ENCODE measurements around the gene CAPN5.
"Not testable (repeated sequence)": the region's sequence is repeated elsewhere in the genome, so short reads cannot be mapped to it uniquely, and the experiment has no call there.

CAPN5 gene

GRCh38 chr11:77066229-77067042 is at the start of gene CAPN5:
Gene CAPN5, plus strand, starts transcription at chr11:77066971. Its CDS starts 17,916 bp downstream, at chr11:77084887.
- peak; percentile 81 for DNase-seq

GRCh38 chr11:77018396-77018924 is 48.3 kb upstream of the CAPN5 start:
- not testable (repeated sequence) for DNase-seq

- DNase-seq, result no peak
Measured at GRCh38 chr11:77019976-77020595, 46.7 kb upstream of the CAPN5 start.

GRCh38 chr11:77020734-77021133 is 46.0 kb upstream of the CAPN5 start:
- DNase-seq, result no peak

GRCh38 chr11:77024745-77025144 is 42.0 kb upstream of the CAPN5 start:
- no peak for DNase-seq

- no peak for DNase-seq
Measured at GRCh38 chr11:77026221-77026620, 40.5 kb upstream of the CAPN5 start.

- no peak for DNase-seq
Measured at GRCh38 chr11:77026743-77027142, 40.0 kb upstream of the CAPN5 start.

GRCh38 chr11:77027275-77027674 is 39.5 kb upstream of the CAPN5 start:
- no peak for DNase-seq

GRCh38 chr11:77029829-77030228 is 36.9 kb upstream of the CAPN5 start:
- no peak for DNase-seq

- DNase-seq, result no peak
Measured at GRCh38 chr11:77030834-77031414, 35.8 kb upstream of the CAPN5 start.

- DNase-seq, result no peak
Measured at GRCh38 chr11:77031599-77031998, 35.2 kb upstream of the CAPN5 start.

GRCh38 chr11:77035039-77035438 is 31.7 kb upstream of the CAPN5 start:
- no peak for DNase-seq

- peak; percentile 57 for DNase-seq
Measured at GRCh38 chr11:77035580-77035979, 31.2 kb upstream of the CAPN5 start.

GRCh38 chr11:77036398-77036797 is 30.4 kb upstream of the CAPN5 start:
- DNase-seq, result no peak

- DNase-seq, result no peak
Measured at GRCh38 chr11:77037057-77037456, 29.7 kb upstream of the CAPN5 start.

GRCh38 chr11:77038029-77038824 is 28.5 kb upstream of the CAPN5 start:
- no peak for DNase-seq

GRCh38 chr11:77038825-77039326 is 27.9 kb upstream of the CAPN5 start:
- DNase-seq, result no peak

- peak; percentile 11 for DNase-seq
Measured at GRCh38 chr11:77039491-77040400, 27.0 kb upstream of the CAPN5 start.

GRCh38 chr11:77040401-77040777 is 26.4 kb upstream of the CAPN5 start:
- no peak for DNase-seq

- DNase-seq, result no peak
Measured at GRCh38 chr11:77040889-77041288, 25.9 kb upstream of the CAPN5 start.

GRCh38 chr11:77042111-77042726 is 24.6 kb upstream of the CAPN5 start:
- no peak for DNase-seq
